HK-2 (cell line): ENCODE measurements around the gene REPS1.
"Not testable (repeated sequence)": the region's sequence is repeated elsewhere in the genome, so short reads cannot be mapped to it uniquely, and the experiment has no call there.

ENCODE experiments used
- DNase-seq: peaks from one replicate; pipeline ENCODE4 v3.0.0-alpha.2; 2018; ENCODE audit not compliant: unreplicated experiment

REPS1 gene

DNA sequence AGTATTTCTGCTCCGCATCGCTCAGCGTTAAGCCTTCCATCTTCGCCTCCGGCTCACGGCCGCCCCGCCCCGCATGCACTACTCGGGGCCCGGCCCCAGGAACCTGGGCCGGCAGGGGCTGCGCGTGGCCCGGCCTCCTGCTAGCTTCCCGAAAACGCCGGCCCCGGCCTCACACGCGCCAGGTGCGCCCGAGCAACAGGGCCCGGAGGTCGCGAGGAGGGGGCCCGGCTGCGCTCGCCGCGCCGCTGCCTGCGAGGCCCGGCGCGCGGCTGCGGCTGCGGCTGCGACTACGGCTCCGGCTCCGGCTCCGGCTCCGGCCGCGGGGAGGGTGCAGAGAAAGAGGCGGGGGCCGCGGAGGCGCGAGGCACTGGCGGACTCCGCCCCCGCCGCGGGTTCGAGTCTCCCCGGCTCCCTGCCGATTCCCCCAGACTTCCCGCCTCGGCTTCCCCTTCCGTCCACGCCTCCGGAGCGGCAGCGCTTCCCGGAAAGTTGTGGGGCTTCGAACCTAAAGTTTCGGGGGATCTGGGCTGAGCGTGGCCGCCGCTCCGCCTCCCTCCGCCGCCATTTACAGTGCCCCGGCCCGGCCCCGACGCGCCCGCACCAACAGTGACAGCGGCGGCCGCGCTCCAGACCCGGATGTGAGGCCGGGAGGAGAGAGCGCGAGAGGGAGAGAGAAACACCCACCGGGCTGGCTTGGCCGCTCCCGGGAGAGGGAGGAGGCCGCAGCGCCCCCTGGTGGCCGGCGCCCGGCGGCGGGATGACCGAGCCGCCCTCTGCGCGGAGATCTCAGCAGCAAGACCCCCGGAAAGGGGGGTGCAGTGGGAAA, at the start of gene REPS1:
Gene REPS1 (minus strand): TSS at position 611 of the 826 bp plus-strand sequence. CDS start 571 bp downstream, at position 40.
- peak; percentile 91 for DNase-seq

DNA sequence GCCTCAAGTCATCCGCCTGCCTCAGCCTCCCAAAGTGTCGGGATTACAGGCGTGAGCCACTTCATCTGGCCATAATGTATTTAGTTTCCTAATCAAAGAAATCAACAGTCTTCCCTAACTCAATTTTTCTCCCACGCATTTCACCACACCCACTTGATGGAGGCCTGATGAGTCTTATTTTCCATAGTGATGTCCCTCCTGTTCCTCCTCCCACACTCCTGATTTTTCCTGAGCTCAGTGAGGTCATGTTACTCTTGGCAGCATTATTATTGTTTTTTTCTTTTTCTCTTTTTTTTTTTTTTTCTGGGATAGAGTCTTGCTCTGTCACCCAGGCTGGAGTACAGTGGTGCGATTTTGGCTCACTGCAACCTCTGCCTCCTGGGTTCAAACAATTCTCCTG, 49.4 kb upstream of the REPS1 start:
- DNase-seq: no peak

DNA sequence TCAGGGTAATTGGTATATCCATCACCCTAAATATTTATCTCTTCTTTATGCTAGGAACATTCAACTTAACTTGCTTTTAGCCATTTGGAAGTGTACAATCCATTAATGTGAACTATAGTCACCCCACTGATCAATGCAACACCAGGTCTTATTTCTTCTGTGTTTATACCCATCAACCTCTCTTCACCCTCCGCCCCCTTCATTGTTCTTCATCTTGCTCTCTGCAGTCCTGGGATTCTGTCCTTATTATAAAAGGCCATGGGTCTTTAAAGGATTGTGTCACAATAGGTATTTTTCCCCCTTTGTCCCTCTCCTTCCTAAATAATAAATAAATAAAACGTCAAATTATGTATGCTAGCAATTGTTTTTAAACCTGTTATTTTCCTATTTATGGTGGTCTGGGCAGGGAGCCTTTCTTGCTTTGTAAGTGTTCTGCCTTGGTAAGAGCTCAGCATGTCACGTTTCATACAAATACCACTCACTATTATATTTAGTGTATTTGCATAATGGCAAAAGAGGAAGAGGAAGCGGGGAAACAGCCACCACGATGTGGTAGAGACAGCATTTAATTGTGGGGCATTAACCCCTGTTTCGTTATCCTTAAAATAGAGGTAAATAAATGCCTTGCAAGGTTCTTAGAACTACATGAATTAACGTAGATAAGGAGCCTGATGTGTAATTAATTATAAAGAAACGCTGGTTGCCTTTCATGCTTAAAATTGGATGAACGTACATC, 42.3 kb upstream of the REPS1 start:
- DNase-seq: no peak

GRCh38 chr6:139029470-139030227, 41.6 kb upstream of the REPS1 start:
- peak; percentile 40 for DNase-seq

GRCh38 chr6:139028658-139029469, 40.8 kb upstream of the REPS1 start, which contains the start of gene ABRACL:
ABRACL (plus strand) TSS chr6:139028745; CDS start chr6:139034161, 5,416 bp downstream.
- peak; percentile 79 for DNase-seq

GRCh38 chr6:139028215-139028657, 40.2 kb upstream of the REPS1 start:
- DNase-seq: no peak

GRCh38 chr6:139027620-139028182, 39.6 kb upstream of the REPS1 start:
- peak; percentile 26 for DNase-seq

- not testable (repeated sequence) for DNase-seq
These were observed 37.4 kb upstream of the REPS1 start for GRCh38 chr6:139025416-139025815.

DNA sequence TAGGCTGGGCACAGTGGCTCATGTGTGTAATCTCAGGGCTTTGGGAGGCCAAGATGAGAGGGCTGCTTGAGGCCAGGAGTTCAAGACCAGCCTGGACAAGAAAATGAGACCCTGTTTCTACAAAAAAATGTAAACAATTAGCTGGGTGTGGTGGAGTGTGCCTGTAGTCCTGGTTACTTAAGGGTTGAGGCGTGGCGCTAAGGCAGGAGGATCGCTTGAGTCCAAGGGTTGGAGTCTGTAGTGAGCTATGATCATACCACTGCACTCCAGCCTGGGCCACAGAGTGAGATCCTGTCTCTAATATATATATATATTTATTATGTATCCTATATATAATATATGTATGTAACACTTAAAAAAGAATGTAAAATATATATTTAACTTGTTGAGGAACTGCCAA, 32.6 kb upstream of the REPS1 start:
- no peak for DNase-seq

- no peak for DNase-seq
These were observed 31.7 kb upstream of the REPS1 start for GRCh38 chr6:139019722-139020121.

- no peak for DNase-seq
These were observed 29.2 kb upstream of the REPS1 start for GRCh38 chr6:139017227-139017626.

DNA sequence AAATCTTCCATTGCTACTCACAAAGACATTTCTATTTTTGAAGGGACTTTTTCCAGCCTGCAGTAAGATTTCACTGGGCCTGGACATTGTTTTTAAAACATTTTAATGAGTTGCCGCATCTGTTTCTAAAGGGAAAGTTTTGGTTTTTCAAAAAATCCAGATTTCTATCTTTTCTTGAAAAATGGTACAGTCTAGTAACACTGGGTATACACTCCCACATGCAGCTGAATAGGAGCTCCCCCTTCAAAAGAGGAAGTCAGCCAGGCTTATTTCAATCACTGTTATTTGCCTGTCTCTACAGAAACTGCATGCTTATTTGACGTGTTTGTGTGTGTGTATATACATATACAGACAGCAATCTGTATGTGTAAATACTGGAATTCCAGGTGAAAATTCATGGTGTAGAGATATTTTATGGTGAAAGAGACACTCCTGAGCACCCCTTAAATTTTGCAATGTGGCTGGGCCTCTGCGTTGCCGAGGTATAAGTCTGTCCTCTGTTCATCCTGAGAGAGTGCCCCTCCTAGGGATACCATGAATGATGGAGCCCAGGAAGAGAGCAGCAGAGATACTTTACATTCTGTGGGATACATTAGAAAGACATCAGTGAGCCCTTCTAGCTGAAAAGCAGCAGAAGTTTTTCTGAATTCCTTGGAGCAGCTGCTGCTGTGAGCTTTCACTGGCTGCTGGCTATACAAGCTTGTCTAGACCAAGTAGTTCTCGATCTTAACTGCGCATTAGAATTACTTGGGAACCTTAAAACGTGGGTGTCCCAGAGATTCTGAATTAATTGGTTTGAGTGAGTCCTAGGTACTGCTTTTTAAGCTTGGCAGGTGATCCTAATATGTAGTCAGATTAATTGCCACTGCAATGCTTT, 28.5 kb upstream of the REPS1 start:
- no peak for DNase-seq

- DNase-seq: no peak
These were observed 26.9 kb upstream of the REPS1 start for GRCh38 chr6:139014945-139015344.

DNA sequence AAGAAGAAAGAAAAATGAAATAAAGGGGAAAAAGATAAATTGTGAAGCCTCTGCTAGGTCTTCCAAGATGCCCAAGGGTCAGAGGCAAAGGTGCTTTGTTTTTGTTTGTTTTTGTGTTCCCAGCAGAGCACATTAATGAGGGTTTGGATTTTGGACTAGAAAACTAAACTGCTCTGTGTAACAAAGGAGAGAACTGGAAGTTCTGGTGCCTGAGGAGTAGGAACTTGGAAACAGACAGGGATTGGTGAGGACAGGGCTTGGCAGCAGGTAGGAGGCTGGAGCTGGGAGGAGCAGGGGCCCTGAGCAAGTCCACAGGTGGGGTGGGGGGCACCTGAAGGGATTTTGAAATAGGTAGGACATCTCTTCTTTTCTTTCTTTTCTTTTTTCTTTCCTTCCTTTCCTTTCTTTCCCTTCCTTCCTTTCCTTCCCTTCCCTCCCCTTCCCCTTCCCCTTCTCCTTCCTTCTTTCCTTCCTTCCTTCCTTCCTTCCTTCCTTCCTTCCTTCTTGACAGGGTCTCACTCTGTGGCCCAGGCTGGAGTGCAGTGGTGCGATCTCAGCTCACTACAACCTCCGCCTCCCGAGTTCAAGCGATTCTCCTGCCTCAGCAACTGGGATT, 25.2 kb upstream of the REPS1 start:
- no peak for DNase-seq

DNA sequence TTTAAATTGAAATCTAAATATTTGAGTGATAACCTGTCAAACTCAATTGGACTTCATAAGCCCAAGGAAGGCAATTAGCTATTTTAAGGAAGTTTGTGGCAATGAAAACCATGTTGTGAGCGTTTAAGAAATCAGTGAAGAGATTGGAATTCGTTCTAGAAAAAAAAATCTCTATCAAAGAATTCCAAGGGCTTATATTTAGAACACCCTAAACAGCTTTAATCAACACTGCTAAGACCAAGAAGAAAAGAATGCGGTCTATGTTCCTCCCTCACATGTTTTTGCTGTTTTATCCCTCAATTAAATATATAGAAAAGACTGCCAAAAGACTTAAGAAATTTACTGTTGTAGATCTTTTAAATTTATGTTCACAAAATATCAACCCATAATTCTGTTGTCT, 23.9 kb upstream of the REPS1 start:
- DNase-seq: no peak

GRCh38 chr6:139010674-139011073, 22.6 kb upstream of the REPS1 start:
- DNase-seq: no peak

DNA sequence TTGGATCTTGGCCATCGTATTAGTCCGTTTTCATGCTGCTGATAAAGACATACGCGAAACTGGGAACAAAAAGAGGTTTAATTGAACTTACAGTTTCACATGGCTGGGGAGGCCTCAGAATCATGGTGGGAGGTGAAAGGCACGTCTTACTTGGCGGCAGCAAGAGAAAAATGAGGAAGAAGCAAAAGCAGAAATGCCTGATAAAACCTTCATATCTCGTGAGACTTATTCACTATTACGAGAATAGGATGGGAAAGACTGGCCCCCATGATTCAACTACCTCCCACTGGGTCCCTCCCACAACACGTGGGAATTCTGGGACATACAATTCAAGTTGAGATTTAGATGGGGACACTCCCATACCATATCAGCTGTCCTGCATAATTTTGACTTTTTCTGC, 20.1 kb upstream of the REPS1 start:
- DNase-seq: no peak

GRCh38 chr6:139007428-139007827, 19.4 kb upstream of the REPS1 start:
- no peak for DNase-seq

DNA sequence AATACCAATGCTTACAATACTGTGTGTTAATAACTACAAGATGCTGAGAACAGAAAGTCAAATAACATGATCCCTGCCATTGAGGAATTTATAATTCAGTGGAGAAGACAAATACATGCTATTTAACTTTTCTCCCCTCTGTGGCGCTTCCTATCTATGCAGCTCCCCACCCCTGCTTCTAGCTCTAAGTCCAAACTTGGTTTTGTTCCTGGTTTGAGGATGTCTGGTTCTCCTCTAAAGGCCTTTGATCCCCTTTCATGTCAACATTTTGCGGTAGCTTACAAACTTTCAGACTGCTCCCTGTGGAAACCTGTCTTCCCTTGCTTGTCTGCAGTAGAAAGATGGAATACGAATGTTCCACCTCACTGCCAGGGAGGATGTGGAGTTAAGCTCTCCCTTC, 18.4 kb upstream of the REPS1 start:
- DNase-seq: no peak

DNA sequence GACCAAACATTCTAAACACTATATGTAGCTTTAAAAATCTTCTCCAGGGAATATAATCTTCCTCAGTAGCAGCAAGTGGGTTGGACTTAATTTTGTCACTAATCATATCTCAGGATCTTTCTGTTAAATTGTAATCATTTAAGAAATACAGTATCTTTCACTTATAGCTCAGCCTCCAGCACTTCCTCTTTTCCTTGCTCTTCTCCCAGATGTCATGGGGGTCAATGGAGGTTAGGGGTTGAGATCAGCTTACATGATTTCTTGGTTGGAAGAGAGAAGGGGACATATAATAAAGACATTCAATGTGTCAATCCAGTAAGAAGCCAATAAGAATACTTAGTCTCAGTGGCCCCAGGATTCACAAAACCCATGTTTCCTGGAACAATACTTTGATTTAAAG, 15.7 kb upstream of the REPS1 start:
- DNase-seq: no peak
